Measurements from ENCODE around the gene THPO.
"Not testable (repeated sequence)": the region's sequence is repeated elsewhere in the genome, so short reads cannot be mapped to it uniquely, and the experiment has no call there.

Gene THPO

DNA sequence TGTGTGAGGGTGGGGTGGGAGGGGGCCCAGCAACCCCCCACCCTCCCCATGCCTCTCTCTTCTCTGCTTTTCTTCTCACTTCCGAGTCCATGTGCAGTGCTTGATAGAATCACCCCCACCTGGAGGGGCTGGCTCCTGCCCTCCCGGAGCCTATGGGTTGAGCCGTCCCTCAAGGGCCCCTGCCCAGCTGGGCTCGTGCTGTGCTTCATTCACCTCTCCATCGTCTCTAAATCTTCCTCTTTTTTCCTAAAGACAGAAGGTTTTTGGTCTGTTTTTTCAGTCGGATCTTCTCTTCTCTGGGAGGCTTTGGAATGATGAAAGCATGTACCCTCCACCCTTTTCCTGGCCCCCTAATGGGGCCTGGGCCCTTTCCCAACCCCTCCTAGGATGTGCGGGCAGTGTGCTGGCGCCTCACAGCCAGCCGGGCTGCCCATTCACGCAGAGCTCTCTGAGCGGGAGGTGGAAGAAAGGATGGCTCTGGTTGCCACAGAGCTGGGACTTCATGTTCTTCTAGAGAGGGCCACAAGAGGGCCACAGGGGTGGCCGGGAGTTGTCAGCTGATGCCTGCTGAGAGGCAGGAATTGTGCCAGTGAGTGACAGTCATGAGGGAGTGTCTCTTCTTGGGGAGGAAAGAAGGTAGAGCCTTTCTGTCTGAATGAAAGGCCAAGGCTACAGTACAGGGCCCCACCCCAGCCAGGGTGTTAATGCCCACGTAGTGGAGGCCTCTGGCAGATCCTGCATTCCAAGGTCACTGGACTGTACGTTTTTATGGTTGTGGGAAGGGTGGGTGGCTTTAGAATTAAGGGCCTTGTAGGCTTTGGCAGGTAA, 32.5 kb downstream of the THPO start:
- Histone ChIP-seq H3K27ac (no peak overlapping the region), H3K4me2 (ENCODE audit: low read length) (no peak overlapping the region), H3K9me3 (ENCODE audit: control insufficient read depth, low read length) (no peaks in the 10 kb centered on the region), H3K27me3 (ENCODE audit: control insufficient read depth, insufficient read depth, low read length) (no peaks in the 10 kb centered on the region), H3K4me1 (peaks cover 14% of the 10 kb centered on the region), H3K36me3 (ENCODE audit: control insufficient read depth, insufficient read depth, low read length) (no peaks in the 10 kb centered on the region), H3K79me2 (peaks cover 27% of the 10 kb centered on the region), H3K4me3 (ENCODE audit: low read depth, low read length) (no peak overlapping the region), H3K9ac (no peak overlapping the region), H2AFZ (no peak overlapping the region)
- TF ChIP-seq CTCF (IDR thresholded peaks at IDR 0.05) = peak; percentile 76

- Histone ChIP-seq H3K79me2 (peaks cover 33% of the 10 kb centered on the region), H3K4me3 (ENCODE audit: low read depth, low read length) (no peak overlapping the region), H3K9ac (no peak overlapping the region), H3K9me3 (ENCODE audit: control insufficient read depth, low read length) (no peaks in the 10 kb centered on the region), H3K36me3 (ENCODE audit: control insufficient read depth, insufficient read depth, low read length) (no peaks in the 10 kb centered on the region), H3K27ac (no peak overlapping the region), H3K27me3 (ENCODE audit: control insufficient read depth, insufficient read depth, low read length) (no peaks in the 10 kb centered on the region), H3K4me2 (ENCODE audit: low read length) (no peak overlapping the region), H3K4me1 (peaks cover 14% of the 10 kb centered on the region), H2AFZ (no peak overlapping the region)
- no peak for TF ChIP-seq CTCF (IDR thresholded peaks at IDR 0.05)
These were observed 33.3 kb downstream of the THPO start for GRCh38 chr3:184344579-184345316.

GRCh38 chr3:184343200-184343876, 34.7 kb downstream of the THPO start:
- Histone ChIP-seq H3K9ac (no peak overlapping the region), H3K4me3 (ENCODE audit: low read depth, low read length) (no peak overlapping the region), H3K36me3 (ENCODE audit: control insufficient read depth, insufficient read depth, low read length) (no peaks in the 10 kb centered on the region), H2AFZ (no peak overlapping the region), H3K9me3 (ENCODE audit: control insufficient read depth, low read length) (no peaks in the 10 kb centered on the region), H3K27me3 (ENCODE audit: control insufficient read depth, insufficient read depth, low read length) (no peaks in the 10 kb centered on the region), H3K27ac (no peak overlapping the region), H3K4me2 (ENCODE audit: low read length) (no peak overlapping the region), H3K4me1 (peaks cover 26% of the 10 kb centered on the region), H3K79me2 (peaks cover 33% of the 10 kb centered on the region)
- no peak for TF ChIP-seq CTCF (IDR thresholded peaks at IDR 0.05)

DNA sequence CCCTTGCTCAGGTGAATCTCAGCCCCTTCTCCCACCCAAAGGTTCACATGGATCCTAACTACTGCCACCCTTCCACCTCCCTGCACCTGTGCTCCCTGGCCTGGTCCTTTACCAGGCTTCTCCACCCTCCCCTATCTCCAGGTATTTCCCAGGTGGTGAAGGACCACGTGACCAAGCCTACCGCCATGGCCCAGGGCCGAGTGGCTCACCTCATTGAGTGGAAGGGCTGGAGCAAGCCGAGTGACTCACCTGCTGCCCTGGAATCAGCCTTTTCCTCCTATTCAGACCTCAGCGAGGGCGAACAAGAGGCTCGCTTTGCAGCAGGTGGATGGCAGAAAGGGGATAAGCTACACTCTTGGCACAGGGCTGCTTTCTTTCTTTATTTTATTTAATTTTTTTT, 36.1 kb downstream of the THPO start:
- H3K9me3 ChIP-seq (ENCODE audit: control insufficient read depth, low read length) = no peaks in the 10 kb centered on the region
- no peaks in the 10 kb centered on the region for H3K36me3 ChIP-seq (ENCODE audit: control insufficient read depth, insufficient read depth, low read length)
- H3K79me2 ChIP-seq = peaks cover 33% of the 10 kb centered on the region
- H3K4me2 ChIP-seq (ENCODE audit: low read length) = no peak overlapping the region
- H2AFZ ChIP-seq = no peak overlapping the region
- H3K9ac ChIP-seq = no peak overlapping the region
- no peak overlapping the region for H3K4me3 ChIP-seq (ENCODE audit: low read depth, low read length)
- no peak overlapping the region for H3K27ac ChIP-seq
- no peaks in the 10 kb centered on the region for H3K27me3 ChIP-seq (ENCODE audit: control insufficient read depth, insufficient read depth, low read length)
- no peak for TF ChIP-seq CTCF (IDR thresholded peaks at IDR 0.05)
- H3K4me1 ChIP-seq = peaks cover 30% of the 10 kb centered on the region

- peak overlapping the region; percentile 61 for H3K4me3 ChIP-seq (ENCODE audit: low read depth, low read length)
- H3K9ac ChIP-seq = not testable (repeated sequence)
These were observed 38.4 kb downstream of the THPO start for GRCh38 chr3:184339451-184340135.

More at GRCh38 chr3:184339451-184340135, 38.4 kb downstream of the THPO start:
- H3K36me3 ChIP-seq (ENCODE audit: control insufficient read depth, insufficient read depth, low read length); H2AFZ ChIP-seq; H3K27me3 ChIP-seq (ENCODE audit: control insufficient read depth, insufficient read depth, low read length); H3K9me3 ChIP-seq (ENCODE audit: control insufficient read depth, low read length): not testable (repeated sequence)
- peaks cover 35% of the 10 kb centered on the region for H3K4me1 ChIP-seq
- H3K4me2 ChIP-seq (ENCODE audit: low read length) = peak overlapping the region; percentile 93
- peaks cover 33% of the 10 kb centered on the region for H3K79me2 ChIP-seq
- peak overlapping the region; percentile 92 for H3K27ac ChIP-seq
